Measurements from ENCODE around the gene GPC6.

GPC6 gene

GRCh38 chr13:94311893-94312292 lies 1085.3 kb downstream of the GPC6 start:
- no peak overlapping the region for H3K27ac ChIP-seq
- no peak for DNase-seq
- H3K27me3 ChIP-seq (replicated peaks), result no peaks in the 10 kb centered on the region
- no peak overlapping the region for H3K4me3 ChIP-seq (ENCODE audit: low read depth, low read length)
- no peaks in the 10 kb centered on the region for H3K36me3 ChIP-seq (replicated peaks)
- TF ChIP-seq CTCF (IDR thresholded peaks at IDR 0.05; ENCODE audit: low read depth, low read length, missing control alignments), result no peak
- in situ Hi-C loops (cut with HindIII; ENCODE audit: low pct_ligation_motif_present, low sequenced_read_pairs), result no loop called here

DNA sequence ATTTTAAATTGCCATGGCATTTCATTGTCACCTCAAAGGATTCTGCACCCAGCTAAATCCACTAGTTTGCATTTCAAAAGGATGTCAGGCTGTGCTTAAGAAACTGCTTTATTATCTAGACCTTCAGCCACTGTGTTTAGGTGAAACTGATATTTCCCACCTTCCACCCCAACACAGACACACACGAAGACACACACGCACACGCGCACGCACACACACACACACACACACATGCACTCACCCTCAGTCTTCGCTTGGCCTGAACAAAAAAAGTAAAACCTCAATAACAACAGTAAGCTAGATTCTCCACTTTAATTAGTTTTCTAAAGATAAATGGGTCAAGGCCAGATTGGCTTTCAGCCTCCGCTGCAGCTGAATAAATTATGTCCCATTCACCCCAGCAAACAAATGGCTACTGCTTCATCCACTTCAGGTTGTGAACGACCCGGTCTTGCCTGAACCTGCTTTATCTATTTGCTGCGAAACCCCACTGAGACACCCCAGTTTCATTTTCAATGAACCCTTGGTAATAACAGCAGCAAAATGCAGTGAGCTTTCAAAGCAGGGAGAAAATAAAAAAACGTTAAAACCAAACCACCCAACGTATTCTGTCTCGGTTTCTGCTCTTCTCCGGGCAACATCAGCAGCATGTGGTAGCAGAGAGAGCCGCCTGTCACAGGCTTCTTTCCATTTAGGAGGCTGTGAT lies 1086.1 kb downstream of the GPC6 start:
- TF ChIP-seq CTCF (IDR thresholded peaks at IDR 0.05; ENCODE audit: low read depth, low read length, missing control alignments), result no peak
- Histone ChIP-seq H3K4me3 (ENCODE audit: low read depth, low read length) (no peak overlapping the region), H3K27me3 (replicated peaks) (no peaks in the 10 kb centered on the region), H3K27ac (no peak overlapping the region), H3K36me3 (replicated peaks) (no peaks in the 10 kb centered on the region)
- no peak for DNase-seq
- in situ Hi-C loops (cut with HindIII; ENCODE audit: low pct_ligation_motif_present, low sequenced_read_pairs), result no loop called here

DNA sequence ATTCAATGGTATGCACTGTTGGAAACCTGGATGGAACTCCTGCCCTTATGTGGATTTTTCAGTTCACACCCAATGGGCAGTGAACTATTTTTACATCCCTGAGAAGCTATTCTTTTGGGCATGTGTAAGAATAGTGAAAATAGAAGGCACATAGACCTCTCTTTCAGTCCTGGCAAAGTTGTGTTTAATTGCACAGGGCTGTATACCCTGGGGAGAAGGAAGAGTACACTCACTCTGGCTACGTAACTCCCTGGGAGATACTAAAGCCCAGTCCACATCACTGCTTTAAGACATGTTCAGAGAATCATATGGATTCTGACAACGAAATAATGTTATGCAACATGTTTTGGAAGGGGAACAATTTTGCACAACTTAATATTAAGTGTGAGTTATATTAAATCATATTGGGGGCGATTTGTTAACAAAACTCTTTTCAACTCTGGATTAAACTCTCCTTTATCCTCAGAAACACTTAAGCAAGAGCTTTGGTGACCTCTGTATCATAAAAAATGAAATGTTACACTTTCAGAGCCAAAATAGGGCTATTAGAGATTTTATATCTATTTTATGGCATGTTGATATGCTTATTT lies 1086.8 kb downstream of the GPC6 start:
- H3K36me3 ChIP-seq (replicated peaks), result no peaks in the 10 kb centered on the region
- no peak overlapping the region for H3K27ac ChIP-seq
- in situ Hi-C loops (cut with HindIII; ENCODE audit: low pct_ligation_motif_present, low sequenced_read_pairs), result no loop called here
- no peak overlapping the region for H3K4me3 ChIP-seq (ENCODE audit: low read depth, low read length)
- DNase-seq, result no peak
- TF ChIP-seq CTCF (IDR thresholded peaks at IDR 0.05; ENCODE audit: low read depth, low read length, missing control alignments), result no peak
- H3K27me3 ChIP-seq (replicated peaks), result no peaks in the 10 kb centered on the region

GRCh38 chr13:94313926-94314325 lies 1087.3 kb downstream of the GPC6 start:
- Histone ChIP-seq H3K27me3 (replicated peaks) (no peaks in the 10 kb centered on the region), H3K4me3 (ENCODE audit: low read depth, low read length) (no peak overlapping the region), H3K27ac (no peak overlapping the region), H3K36me3 (replicated peaks) (no peaks in the 10 kb centered on the region)
- no peak for DNase-seq
- in situ Hi-C loops (cut with HindIII; ENCODE audit: low pct_ligation_motif_present, low sequenced_read_pairs), result no loop called here
- no peak for TF ChIP-seq CTCF (IDR thresholded peaks at IDR 0.05; ENCODE audit: low read depth, low read length, missing control alignments)

DNA sequence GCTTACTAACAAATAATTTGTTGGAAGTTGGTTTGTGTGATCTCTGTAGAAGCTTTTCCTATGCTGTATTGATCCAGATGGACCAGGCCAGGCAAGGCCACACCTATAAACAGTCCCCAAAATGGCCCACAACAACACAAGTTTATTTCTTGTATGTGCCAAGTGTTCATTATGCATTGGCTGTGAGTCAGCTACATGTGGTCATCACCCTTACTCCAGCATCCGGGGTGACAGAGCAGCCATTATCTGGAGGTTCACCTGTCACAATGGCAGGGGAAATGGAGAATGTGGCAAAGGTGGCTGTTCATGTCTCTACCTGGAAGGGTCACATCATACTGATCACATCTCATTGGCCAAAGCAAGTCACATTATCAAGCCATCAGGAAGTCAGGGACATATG lies 1088.6 kb downstream of the GPC6 start:
- no peaks in the 10 kb centered on the region for H3K36me3 ChIP-seq (replicated peaks)
- H3K27me3 ChIP-seq (replicated peaks), result no peaks in the 10 kb centered on the region
- in situ Hi-C loops (cut with HindIII; ENCODE audit: low pct_ligation_motif_present, low sequenced_read_pairs), result no loop called here
- no peak for DNase-seq
- no peak for TF ChIP-seq CTCF (IDR thresholded peaks at IDR 0.05; ENCODE audit: low read depth, low read length, missing control alignments)
- H3K4me3 ChIP-seq (ENCODE audit: low read depth, low read length), result no peak overlapping the region
- no peak overlapping the region for H3K27ac ChIP-seq

Data from brain microvascular endothelial cell (primary cell).